Measurements from ENCODE around the gene SERTAD1. TPM values are rescaled to one million over a fixed set of nuclear protein-coding genes. Genes with fewer than 3 reads are reported as not detected.

Gene SERTAD1
- polyA plus RNA-seq, 1 experiment = 21.9 TPM

GRCh38 chr19:40444000-40444824 lies 18.4 kb upstream of the SERTAD1 start, which contains the start of gene SERTAD3:
SERTAD3 (minus strand) TSS chr19:40444335; CDS start chr19:40442080, 2,255 bp downstream.
- POLR2A ChIA-PET = no interaction called here
- no peaks in the 10 kb centered on the region for H3K27me3 ChIP-seq (ENCODE audit: control insufficient read depth, insufficient read depth, low read length)
- TF ChIP-seq CTCF (IDR thresholded peaks at IDR 0.05; ENCODE audit: insufficient read depth, low read depth, low read length) = no peak
- no peak for DNase-seq (ENCODE audit: low read depth)
- CTCF ChIA-PET = interaction anchor here (0.8 to 1.4 kb wide), 3 partner anchors 12 to 23 kb away, joined by 5 to 7 read pairs (median 6); no protein-coding TSS in a partner anchor
- H3K4me3 ChIP-seq (ENCODE audit: low read depth, low read length) = peak within 1 kb of the TSS; percentile 97
- peaks cover 13% of the 10 kb centered on the region for H3K36me3 ChIP-seq (ENCODE audit: control insufficient read depth, insufficient read depth, low read length)

- Histone ChIP-seq H3K36me3 (ENCODE audit: control insufficient read depth, insufficient read depth, low read length) (peaks cover 13% of the 10 kb centered on the region), H3K27me3 (ENCODE audit: control insufficient read depth, insufficient read depth, low read length) (no peaks in the 10 kb centered on the region), H3K4me3 (ENCODE audit: low read depth, low read length) (peak overlapping the region; percentile 97)
- peak; percentile 99 for DNase-seq (ENCODE audit: low read depth)
- CTCF ChIA-PET = interaction anchor here (0.7 to 2.4 kb wide), 7 partner anchors 19 to 191 kb away, joined by 3 to 11 read pairs (median 5); no protein-coding TSS in a partner anchor
- POLR2A ChIA-PET = interaction anchor here (0.5 to 1.3 kb wide), 5 partner anchors 10 to 157 kb away, joined by 3 to 16 read pairs (median 7); partner anchors contain the start of genes BLVRB and SERTAD1
- TF ChIP-seq CTCF (IDR thresholded peaks at IDR 0.05; ENCODE audit: insufficient read depth, low read depth, low read length) = no peak
Observed at GRCh38 chr19:40443131-40443999, 17.6 kb upstream of the SERTAD1 start.

- no peak for DNase-seq (ENCODE audit: low read depth)
- no peaks in the 10 kb centered on the region for H3K27me3 ChIP-seq (ENCODE audit: control insufficient read depth, insufficient read depth, low read length)
- POLR2A ChIA-PET = interaction anchor here (0.5 to 1.3 kb wide), 5 partner anchors 9 to 156 kb away, joined by 3 to 16 read pairs (median 7); partner anchors contain the start of genes BLVRB and SERTAD1
- H3K4me3 ChIP-seq (ENCODE audit: low read depth, low read length) = peak overlapping the region; percentile 46
- H3K36me3 ChIP-seq (ENCODE audit: control insufficient read depth, insufficient read depth, low read length) = peaks cover 13% of the 10 kb centered on the region
- TF ChIP-seq CTCF (IDR thresholded peaks at IDR 0.05; ENCODE audit: insufficient read depth, low read depth, low read length) = no peak
- CTCF ChIA-PET = interaction anchor here (0.7 to 2.4 kb wide), 6 partner anchors 18 to 192 kb away, joined by 3 to 11 read pairs (median 4); no protein-coding TSS in a partner anchor
Observed at GRCh38 chr19:40442328-40443130, 16.7 kb upstream of the SERTAD1 start.

- no peak overlapping the region; the same call in 1 of the 2 replicates for H3K4me3 ChIP-seq (ENCODE audit: low read depth, low read length)
Observed at GRCh38 chr19:40441719-40442253, 16.0 kb upstream of the SERTAD1 start.

More at GRCh38 chr19:40441719-40442253, 16.0 kb upstream of the SERTAD1 start:
- ChIA-PET CTCF (interaction anchor here (0.6 to 2.4 kb wide), 5 partner anchors 17 to 194 kb away, joined by 3 to 11 read pairs (median 3); no protein-coding TSS in a partner anchor), POLR2A (interaction anchor here (0.6 kb wide), 1 partner anchor 14 kb away, joined by 4 read pairs; no protein-coding TSS in a partner anchor)
- no peak for TF ChIP-seq CTCF (IDR thresholded peaks at IDR 0.05; ENCODE audit: insufficient read depth, low read depth, low read length)
- no peak for DNase-seq (ENCODE audit: low read depth)
- Histone ChIP-seq H3K36me3 (ENCODE audit: control insufficient read depth, insufficient read depth, low read length) (peaks cover 13% of the 10 kb centered on the region), H3K27me3 (ENCODE audit: control insufficient read depth, insufficient read depth, low read length) (no peaks in the 10 kb centered on the region)
